Keratinocyte (primary cell): Measurements from ENCODE around the gene CNIH2.

ENCODE experiments used
- EZH2 ChIP-seq: IDR thresholded peaks from one replicate; pipeline ENCODE4 v1.6.1; 2012; ENCODE audit warnings: inconsistent platforms, mild to moderate bottlenecking, low read length, moderate library complexity
- TF ChIP-seq, protein P1 (sequence below), 3 experiments: IDR thresholded peaks in 1 of 3; conservative IDR thresholded peaks in 1 of 3; optimal IDR thresholded peaks in 1 of 3; 2 replicates in 2 of 3; 3 replicates in 1 of 3; pipeline versions ENCODE3 to v1.5.1; 2011; ENCODE audit warnings: low read length in 3 of 3, mild to moderate bottlenecking in 3 of 3, moderate library complexity in 2 of 3, control low read depth in 1 of 3, inconsistent platforms in 1 of 3; ENCODE audit not compliant: insufficient read depth in 2 of 3; ENCODE audit errors: extremely low read depth in 1 of 3

DNA sequence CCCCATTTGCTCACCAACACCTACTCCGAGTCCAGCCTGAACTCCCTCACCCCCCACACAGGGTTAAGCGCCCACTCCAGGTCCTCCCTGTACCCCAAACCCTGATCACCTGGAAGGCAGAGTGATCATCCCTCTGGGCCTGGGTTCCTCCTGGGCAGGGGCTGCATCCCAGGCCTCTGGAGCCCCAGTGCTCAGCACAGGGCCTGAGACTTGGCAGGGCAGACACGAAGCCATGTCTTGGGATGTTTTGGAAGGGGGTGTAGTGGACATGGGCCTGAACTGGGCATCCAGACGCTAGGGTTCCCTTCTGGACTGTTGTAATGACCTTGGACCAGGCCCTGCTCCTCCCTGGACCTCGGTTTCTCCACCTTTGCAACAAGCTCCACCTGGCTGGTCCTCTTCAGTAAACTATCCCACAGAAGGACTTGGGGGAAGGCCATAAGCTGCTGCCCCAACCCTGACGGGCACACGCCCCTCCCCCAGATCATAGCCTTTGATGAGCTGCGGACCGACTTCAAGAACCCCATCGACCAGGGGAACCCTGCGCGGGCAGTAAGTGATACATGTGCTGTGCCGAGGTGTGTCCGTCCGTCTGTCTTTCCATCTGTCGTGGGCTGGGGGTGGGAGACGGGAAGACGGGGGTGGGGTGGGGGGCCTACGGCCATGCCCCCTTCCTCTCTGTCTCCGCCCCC, 3.9 kb downstream of the CNIH2 start:
- TF ChIP-seq, protein P1, sequence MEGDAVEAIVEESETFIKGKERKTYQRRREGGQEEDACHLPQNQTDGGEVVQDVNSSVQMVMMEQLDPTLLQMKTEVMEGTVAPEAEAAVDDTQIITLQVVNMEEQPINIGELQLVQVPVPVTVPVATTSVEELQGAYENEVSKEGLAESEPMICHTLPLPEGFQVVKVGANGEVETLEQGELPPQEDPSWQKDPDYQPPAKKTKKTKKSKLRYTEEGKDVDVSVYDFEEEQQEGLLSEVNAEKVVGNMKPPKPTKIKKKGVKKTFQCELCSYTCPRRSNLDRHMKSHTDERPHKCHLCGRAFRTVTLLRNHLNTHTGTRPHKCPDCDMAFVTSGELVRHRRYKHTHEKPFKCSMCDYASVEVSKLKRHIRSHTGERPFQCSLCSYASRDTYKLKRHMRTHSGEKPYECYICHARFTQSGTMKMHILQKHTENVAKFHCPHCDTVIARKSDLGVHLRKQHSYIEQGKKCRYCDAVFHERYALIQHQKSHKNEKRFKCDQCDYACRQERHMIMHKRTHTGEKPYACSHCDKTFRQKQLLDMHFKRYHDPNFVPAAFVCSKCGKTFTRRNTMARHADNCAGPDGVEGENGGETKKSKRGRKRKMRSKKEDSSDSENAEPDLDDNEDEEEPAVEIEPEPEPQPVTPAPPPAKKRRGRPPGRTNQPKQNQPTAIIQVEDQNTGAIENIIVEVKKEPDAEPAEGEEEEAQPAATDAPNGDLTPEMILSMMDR (optimal IDR thresholded peaks at IDR 0.05 in 1 of 3, IDR thresholded peaks at IDR 0.05 in 1 of 3, conservative IDR thresholded peaks at IDR 0.05 in 1 of 3; ENCODE audit: extremely low read depth in 1 of 3, insufficient read depth in 2 of 3, low read length in 3 of 3) = no peak
- TF ChIP-seq EZH2 = no peak
